ENCODE data around the gene SPINT3.

DNA sequence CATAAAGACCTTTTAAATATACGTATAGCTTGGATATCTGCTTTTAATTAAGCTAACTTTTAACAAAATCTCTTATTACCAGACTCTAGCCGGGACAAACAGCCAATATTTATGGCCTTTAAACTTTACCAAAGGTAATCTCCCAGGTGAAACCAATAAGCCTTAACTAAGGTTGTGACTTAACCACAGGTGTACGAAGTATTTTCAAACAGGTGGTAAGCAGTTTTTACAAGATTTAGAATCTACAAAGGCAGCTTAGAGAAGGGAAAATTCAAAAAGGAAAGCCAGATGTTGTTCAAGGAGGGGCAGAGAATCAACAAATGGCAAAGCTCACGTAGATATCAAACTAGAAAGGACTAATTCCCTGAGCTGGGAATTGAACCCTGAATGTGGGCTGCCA, 30.0 kb downstream of the SPINT3 start:
- TF ChIP-seq, protein P1, sequence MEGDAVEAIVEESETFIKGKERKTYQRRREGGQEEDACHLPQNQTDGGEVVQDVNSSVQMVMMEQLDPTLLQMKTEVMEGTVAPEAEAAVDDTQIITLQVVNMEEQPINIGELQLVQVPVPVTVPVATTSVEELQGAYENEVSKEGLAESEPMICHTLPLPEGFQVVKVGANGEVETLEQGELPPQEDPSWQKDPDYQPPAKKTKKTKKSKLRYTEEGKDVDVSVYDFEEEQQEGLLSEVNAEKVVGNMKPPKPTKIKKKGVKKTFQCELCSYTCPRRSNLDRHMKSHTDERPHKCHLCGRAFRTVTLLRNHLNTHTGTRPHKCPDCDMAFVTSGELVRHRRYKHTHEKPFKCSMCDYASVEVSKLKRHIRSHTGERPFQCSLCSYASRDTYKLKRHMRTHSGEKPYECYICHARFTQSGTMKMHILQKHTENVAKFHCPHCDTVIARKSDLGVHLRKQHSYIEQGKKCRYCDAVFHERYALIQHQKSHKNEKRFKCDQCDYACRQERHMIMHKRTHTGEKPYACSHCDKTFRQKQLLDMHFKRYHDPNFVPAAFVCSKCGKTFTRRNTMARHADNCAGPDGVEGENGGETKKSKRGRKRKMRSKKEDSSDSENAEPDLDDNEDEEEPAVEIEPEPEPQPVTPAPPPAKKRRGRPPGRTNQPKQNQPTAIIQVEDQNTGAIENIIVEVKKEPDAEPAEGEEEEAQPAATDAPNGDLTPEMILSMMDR (IDR thresholded peaks at IDR 0.05 in 4 of 5, conservative IDR thresholded peaks at IDR 0.05 in 1 of 5): no peak
- TF ChIP-seq POLR2A (IDR thresholded peaks at IDR 0.05): no peak

Data from gastrocnemius medialis (tissue), 4 donors.